DOHH2 (cell line): ENCODE data around the gene TCF19.

ENCODE experiments used
- H3F3A ChIP-seq: fragments of 200-600 bp; sonication (generic), shearing (Covaris generic); 2 replicates; pipeline ENCODE4 v1.6.0; 2016; ENCODE audit warnings: antibody characterized with exemption, mild to moderate bottlenecking; ENCODE audit not compliant: control insufficient read depth, insufficient read depth
- H3K27ac ChIP-seq: fragments of 200-600 bp; sonication (generic); 2 replicates; pipeline ENCODE4 v1.5.1; 2014; ENCODE audit warnings: low read depth, mild to moderate bottlenecking, low read length, moderate library complexity
- H3K27me3 ChIP-seq: fragments of 200-600 bp; sonication (generic); 2 replicates; pipeline ENCODE4 v1.6.1; 2014; ENCODE audit warnings: mild to moderate bottlenecking, low read length, mixed read lengths; ENCODE audit not compliant: control insufficient read depth
- H3K36me3 ChIP-seq: fragments of 200-600 bp; sonication (generic); 2 replicates; pipeline ENCODE4 v1.6.1; 2014; ENCODE audit warnings: mild to moderate bottlenecking, low read length, moderate library complexity, mixed read lengths; ENCODE audit not compliant: control insufficient read depth
- H3K4me1 ChIP-seq: fragments of 200-600 bp; sonication (generic); 2 replicates; pipeline ENCODE4 v1.6.1; 2014; ENCODE audit warnings: mild to moderate bottlenecking, low read length, mixed read lengths; ENCODE audit not compliant: control insufficient read depth
- H3K4me2 ChIP-seq: fragments of 200-600 bp; sonication (generic); 2 replicates; pipeline ENCODE4 v1.6.0; 2014; ENCODE audit warnings: mild to moderate bottlenecking, low read length, moderate library complexity
- H3K4me3 ChIP-seq: fragments of 200-600 bp; sonication (generic); 2 replicates; pipeline ENCODE4 v1.5.1; 2014; ENCODE audit warnings: mild to moderate bottlenecking, low read length, mixed read lengths
- H3K79me2 ChIP-seq: fragments of 200-600 bp; sonication (generic); 2 replicates; pipeline ENCODE4 v1.6.1; 2014; ENCODE audit warnings: mild to moderate bottlenecking, low read length, mixed read lengths; ENCODE audit not compliant: control insufficient read depth
- H3K9me2 ChIP-seq: fragments of 200-600 bp; sonication (generic); replicated peaks from 2 replicates; pipeline ENCODE4 v1.6.1; 2014; ENCODE audit warnings: mild to moderate bottlenecking, low read length, mixed read lengths; ENCODE audit not compliant: control insufficient read depth
- H3K9me3 ChIP-seq: fragments of 200-600 bp; sonication (generic); 2 replicates; pipeline ENCODE4 v1.6.1; 2014; ENCODE audit warnings: antibody characterized with exemption, low read length, mixed read lengths; ENCODE audit not compliant: control insufficient read depth, insufficient read depth
- H4K20me1 ChIP-seq: fragments of 200-600 bp; sonication (generic); 2 replicates; pipeline ENCODE4 v1.6.0; 2014; ENCODE audit warnings: low read depth, mild to moderate bottlenecking, antibody characterized with exemption, low read length, moderate library complexity; ENCODE audit not compliant: control insufficient read depth, insufficient read depth
- EZH2phosphoT487 ChIP-seq: fragments of 200-600 bp; sonication (generic); IDR thresholded peaks from 2 replicates; pipeline ENCODE4 v1.6.1; 2017; ENCODE audit warnings: borderline replicate concordance, mild to moderate bottlenecking, antibody characterized with exemption, low read length, moderate library complexity, mixed read lengths
- TF ChIP-seq, protein P1 (sequence below): fragments of 200-600 bp; sonication (generic); IDR thresholded peaks from one replicate; pipeline ENCODE4 v1.5.1; 2014; ENCODE audit warnings: antibody characterized with exemption, mild to moderate bottlenecking, low read depth, low read length; ENCODE audit not compliant: poor library complexity, severe bottlenecking

TCF19 gene

DNA sequence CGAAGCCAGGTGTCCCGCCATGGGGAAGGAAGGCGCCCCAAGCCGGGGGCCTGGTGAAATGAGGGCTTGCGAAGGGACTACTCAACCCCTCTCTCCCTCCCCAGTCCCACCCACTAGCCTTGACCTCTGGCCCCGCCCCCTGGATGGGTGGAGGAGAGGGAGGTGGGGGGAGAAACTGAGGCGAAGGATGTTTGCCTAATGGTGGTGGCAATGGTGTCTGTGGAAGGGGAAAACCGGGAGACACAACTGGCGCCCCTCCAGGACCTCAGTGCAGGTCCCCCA, 12.2 kb downstream of the TCF19 start, which contains the start of gene POU5F1:
TSS of gene POU5F1 (minus strand) at position 83 of the 282 bp plus-strand sequence. CDS start at position 21, 62 bp downstream.
- Histone ChIP-seq H3K4me2 (no peak within 1 kb of the TSS), H3K27ac (no peak within 1 kb of the TSS), H4K20me1 (no peaks in the 10 kb centered on the region), H3K9me2 (no peaks in the 10 kb centered on the region), H3K4me1 (no peaks in the 10 kb centered on the region), H3F3A (no peaks in the 10 kb centered on the region), H3K79me2 (no peaks in the 10 kb centered on the region), H3K36me3 (no peaks in the 10 kb centered on the region), H3K27me3 (no peaks in the 10 kb centered on the region), H3K4me3 (no peak within 1 kb of the TSS), H3K9me3 (no peaks in the 10 kb centered on the region)
- no peak for TF ChIP-seq EZH2phosphoT487
- TF ChIP-seq, protein P1, sequence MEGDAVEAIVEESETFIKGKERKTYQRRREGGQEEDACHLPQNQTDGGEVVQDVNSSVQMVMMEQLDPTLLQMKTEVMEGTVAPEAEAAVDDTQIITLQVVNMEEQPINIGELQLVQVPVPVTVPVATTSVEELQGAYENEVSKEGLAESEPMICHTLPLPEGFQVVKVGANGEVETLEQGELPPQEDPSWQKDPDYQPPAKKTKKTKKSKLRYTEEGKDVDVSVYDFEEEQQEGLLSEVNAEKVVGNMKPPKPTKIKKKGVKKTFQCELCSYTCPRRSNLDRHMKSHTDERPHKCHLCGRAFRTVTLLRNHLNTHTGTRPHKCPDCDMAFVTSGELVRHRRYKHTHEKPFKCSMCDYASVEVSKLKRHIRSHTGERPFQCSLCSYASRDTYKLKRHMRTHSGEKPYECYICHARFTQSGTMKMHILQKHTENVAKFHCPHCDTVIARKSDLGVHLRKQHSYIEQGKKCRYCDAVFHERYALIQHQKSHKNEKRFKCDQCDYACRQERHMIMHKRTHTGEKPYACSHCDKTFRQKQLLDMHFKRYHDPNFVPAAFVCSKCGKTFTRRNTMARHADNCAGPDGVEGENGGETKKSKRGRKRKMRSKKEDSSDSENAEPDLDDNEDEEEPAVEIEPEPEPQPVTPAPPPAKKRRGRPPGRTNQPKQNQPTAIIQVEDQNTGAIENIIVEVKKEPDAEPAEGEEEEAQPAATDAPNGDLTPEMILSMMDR, result no peak

DNA sequence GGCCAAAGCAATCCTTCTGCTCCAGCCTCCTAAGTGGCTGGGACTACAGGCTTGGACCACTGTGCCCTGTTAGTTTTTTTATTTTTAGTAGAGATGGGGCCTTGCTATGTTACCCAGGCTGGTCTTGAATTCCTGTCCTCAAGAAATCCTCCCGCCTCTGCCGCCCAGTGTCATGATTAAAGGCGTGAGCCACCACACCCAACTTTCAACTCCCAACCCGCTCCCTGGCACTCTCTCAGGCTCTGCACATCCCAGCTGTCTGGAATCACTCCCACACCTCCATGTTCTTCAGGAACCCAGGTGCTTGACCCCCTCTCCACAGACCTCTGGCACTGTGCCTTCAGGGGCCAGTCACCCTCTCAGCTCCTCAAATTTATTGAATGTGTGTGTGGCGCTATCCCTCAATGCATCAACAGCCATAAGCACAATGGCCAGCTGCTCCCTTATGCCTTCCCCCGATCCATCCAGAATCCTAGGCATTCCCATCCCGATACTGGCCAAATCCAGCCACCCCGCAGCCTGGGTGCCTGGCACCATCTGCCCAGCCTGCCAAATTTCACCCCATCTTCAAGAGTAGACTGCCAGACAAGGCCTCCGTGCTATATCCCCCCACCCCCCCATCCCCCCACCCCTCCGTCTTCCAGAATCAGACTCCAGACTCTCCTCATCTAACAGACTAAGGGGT, 12.7 kb downstream of the TCF19 start:
- Histone ChIP-seq H3K36me3 (no peaks in the 10 kb centered on the region), H3F3A (no peaks in the 10 kb centered on the region), H3K9me2 (no peaks in the 10 kb centered on the region), H3K4me2 (no peak overlapping the region), H3K9me3 (no peaks in the 10 kb centered on the region), H3K4me3 (no peak overlapping the region), H3K79me2 (no peaks in the 10 kb centered on the region), H3K27me3 (no peaks in the 10 kb centered on the region), H3K27ac (no peak overlapping the region), H4K20me1 (no peaks in the 10 kb centered on the region), H3K4me1 (no peaks in the 10 kb centered on the region)
- no peak for TF ChIP-seq EZH2phosphoT487
- TF ChIP-seq, protein P1, result no peak

DNA sequence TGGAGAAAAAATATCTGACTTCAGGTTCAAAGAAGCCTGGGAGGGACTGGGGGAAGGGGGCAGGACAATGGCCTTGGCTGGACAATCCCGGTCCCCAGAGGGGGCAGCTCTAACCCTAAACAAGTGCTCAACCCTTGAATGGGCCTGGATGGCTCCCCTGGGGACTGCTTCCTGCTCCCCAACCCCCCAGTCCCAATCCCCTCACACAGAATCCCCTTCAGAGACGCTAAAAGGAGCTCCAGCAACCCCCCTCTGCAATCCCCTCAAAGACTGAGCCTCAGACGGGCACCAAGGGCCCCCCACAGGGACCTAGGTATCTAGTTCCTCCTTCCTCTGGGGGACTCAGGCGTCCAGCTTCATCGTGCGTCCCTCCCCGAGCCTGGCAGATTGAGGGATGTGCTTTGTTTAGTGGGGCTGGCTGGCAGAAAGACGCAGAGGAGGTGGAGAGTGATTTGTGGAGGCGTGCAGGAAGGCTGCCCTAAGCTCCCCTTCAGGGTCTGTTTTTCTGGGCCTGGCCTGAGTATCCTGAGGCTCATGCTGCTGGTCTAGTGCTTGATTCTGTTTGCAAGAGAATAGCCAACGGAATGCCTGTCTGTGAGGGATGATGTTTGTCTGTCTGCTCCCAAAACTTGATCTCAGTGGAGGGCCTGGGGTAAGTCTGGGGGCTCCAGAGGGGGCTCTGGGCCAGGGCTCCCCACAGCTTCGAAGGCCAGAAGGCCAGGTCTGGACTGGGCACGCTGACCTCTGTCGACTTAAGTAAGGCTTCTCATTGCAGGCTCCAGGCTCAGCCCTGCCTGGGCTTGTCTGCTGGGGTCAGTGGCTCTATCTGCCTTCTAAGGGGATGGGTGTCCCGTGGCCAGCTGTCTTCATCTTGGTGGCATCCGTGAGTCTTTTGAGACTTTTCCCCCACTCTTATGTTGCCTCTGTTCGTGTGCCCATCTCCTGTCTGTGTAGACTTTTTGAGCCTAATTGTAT, 13.8 kb downstream of the TCF19 start:
- Histone ChIP-seq H3K27me3 (no peaks in the 10 kb centered on the region), H3K4me3 (no peak overlapping the region), H3K36me3 (no peaks in the 10 kb centered on the region), H3K9me3 (no peaks in the 10 kb centered on the region), H3K27ac (no peak overlapping the region), H3K4me2 (no peak overlapping the region), H4K20me1 (no peaks in the 10 kb centered on the region), H3F3A (no peaks in the 10 kb centered on the region), H3K9me2 (no peaks in the 10 kb centered on the region), H3K79me2 (no peaks in the 10 kb centered on the region), H3K4me1 (no peaks in the 10 kb centered on the region)
- TF ChIP-seq, protein P1, result no peak
- TF ChIP-seq EZH2phosphoT487, result no peak
